WERI-Rb-1 (cell line): ENCODE data around the gene DCXR.

Experiments used
- DNase-seq: peaks from one replicate; pipeline ENCODE4 v3.0.0-alpha.2; 2020
- H3K27ac ChIP-seq: fragments of 250-450 bp; sonication (Bioruptor Pico); 2 replicates; pipeline ENCODE4 v1.5.1; 2020; ENCODE audit warnings: mild to moderate bottlenecking, moderate library complexity
- H3K27me3 ChIP-seq: fragments of 250-450 bp; sonication (Bioruptor Pico); 2 replicates; pipeline ENCODE4 v1.5.1; 2021; ENCODE audit warnings: mild to moderate bottlenecking, low read depth, moderate library complexity; ENCODE audit not compliant: insufficient read depth, severe bottlenecking
- H3K36me3 ChIP-seq: fragments of 250-450 bp; sonication (Bioruptor Pico); 2 replicates; pipeline ENCODE4 v1.5.1; 2020; ENCODE audit warnings: mild to moderate bottlenecking, moderate library complexity
- H3K4me3 ChIP-seq: 2 replicates; pipeline ENCODE4 v1.5.1; 2011; ENCODE audit warnings: low read depth, mild to moderate bottlenecking, control low read depth, low read length
- H3K9me3 ChIP-seq: fragments of 250-450 bp; sonication (Bioruptor Pico); 2 replicates; pipeline ENCODE4 v1.5.1; 2021; ENCODE audit warnings: mild to moderate bottlenecking, moderate library complexity; ENCODE audit not compliant: severe bottlenecking
- CTCF ChIP-seq: IDR thresholded peaks from 2 replicates; pipeline ENCODE4 v1.5.1; 2011; ENCODE audit warnings: low read depth, mild to moderate bottlenecking, control low read depth, inconsistent platforms, low read length

The DCXR gene

GRCh38 chr17:81994593-81995462, 42.7 kb downstream of the DCXR start:
- peak; percentile 7 for DNase-seq
- Histone ChIP-seq H3K36me3 (peaks cover 47% of the 10 kb centered on the region), H3K9me3 (no peaks in the 10 kb centered on the region), H3K4me3 (no peak overlapping the region), H3K27me3 (no peaks in the 10 kb centered on the region), H3K27ac (0 out of 2 replicates have a peak overlapping the region, but pooled peaks have one; percentile 5)
- no peak for TF ChIP-seq CTCF

GRCh38 chr17:81993729-81994592, 43.5 kb downstream of the DCXR start:
- peak; percentile 11 for DNase-seq
- no peak for TF ChIP-seq CTCF
- Histone ChIP-seq H3K27me3 (no peaks in the 10 kb centered on the region), H3K36me3 (peaks cover 54% of the 10 kb centered on the region), H3K9me3 (no peaks in the 10 kb centered on the region), H3K4me3 (no peak overlapping the region), H3K27ac (peak overlapping the region; percentile 46)

DNA sequence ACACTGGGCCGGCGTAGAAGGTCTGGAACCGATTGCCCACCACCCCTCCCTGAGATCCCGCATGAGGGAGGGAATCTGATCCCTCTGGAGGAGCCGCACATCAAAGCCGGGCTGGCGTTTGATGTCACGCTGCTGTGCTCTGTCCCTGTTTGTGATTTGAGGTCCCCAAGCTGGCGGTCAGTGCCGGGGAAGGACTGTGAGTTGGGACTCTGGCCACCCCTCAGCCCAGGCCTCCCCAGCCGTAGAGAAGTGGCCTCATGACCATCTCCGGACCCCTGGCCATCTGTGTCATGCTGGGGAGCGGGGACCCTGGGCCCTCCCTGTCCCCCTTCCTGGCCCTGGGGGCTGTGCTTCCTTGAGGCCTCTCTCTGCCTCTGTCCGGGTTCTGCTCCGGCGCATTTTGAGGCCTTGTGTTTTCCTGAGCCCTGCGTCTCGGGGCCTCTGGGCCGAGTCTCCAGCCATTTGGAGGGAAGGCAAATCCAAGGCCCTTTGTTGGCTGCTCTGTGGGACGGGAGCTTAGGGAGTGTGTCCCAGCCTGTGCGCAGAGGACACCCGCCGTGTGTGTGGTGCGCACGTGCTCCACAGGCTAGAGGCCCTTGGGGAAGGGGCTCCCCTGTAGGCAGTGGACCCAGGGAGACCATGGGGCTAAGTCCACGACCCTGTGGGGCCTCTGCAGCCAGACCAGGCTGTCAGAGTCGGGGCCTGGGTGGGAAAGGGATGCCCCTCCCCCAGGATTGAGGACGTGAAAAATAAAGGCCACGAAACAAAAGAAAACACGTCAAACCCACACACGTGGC, 45.0 kb downstream of the DCXR start:
- DNase-seq: peak; percentile 11
- no peaks in the 10 kb centered on the region for H3K9me3 ChIP-seq
- H3K4me3 ChIP-seq: no peak overlapping the region
- peaks cover 62% of the 10 kb centered on the region for H3K36me3 ChIP-seq
- H3K27me3 ChIP-seq: no peaks in the 10 kb centered on the region
- peak overlapping the region; percentile 10; the same call in 1 of the 2 replicates for H3K27ac ChIP-seq
- TF ChIP-seq CTCF: no peak

- H3K27me3 ChIP-seq: no peaks in the 10 kb centered on the region
- H3K4me3 ChIP-seq: no peak overlapping the region
- DNase-seq: peak; percentile 10
- H3K27ac ChIP-seq: no peak overlapping the region
- H3K36me3 ChIP-seq: peaks cover 63% of the 10 kb centered on the region
- TF ChIP-seq CTCF: no peak
- no peaks in the 10 kb centered on the region for H3K9me3 ChIP-seq
Observed at GRCh38 chr17:81991684-81992305, 45.7 kb downstream of the DCXR start.
